Neural cell (in vitro differentiated cells): ENCODE measurements around the gene NCR2. TPM values are rescaled to one million over a fixed set of nuclear protein-coding genes. Genes with fewer than 3 reads are reported as not detected.
"Not testable (repeated sequence)": the region's sequence is repeated elsewhere in the genome, so short reads cannot be mapped to it uniquely, and the experiment has no call there.

Experiments used
- H2AFZ ChIP-seq: fragments of 200-600, 300-800 bp; sonication (generic), shearing (Covaris generic); 2 replicates; pipeline ENCODE4 v1.6.0; 2014; ENCODE audit warnings: low read depth, mild to moderate bottlenecking, antibody characterized with exemption, low read length, moderate library complexity
- H3F3A ChIP-seq: fragments of 200-600 bp; shearing (Covaris generic); 2 replicates; pipeline ENCODE4 v1.6.1; 2016; ENCODE audit warnings: mild to moderate bottlenecking, moderate library complexity, mixed read lengths, antibody characterized with exemption, low read length; ENCODE audit not compliant: insufficient read depth, poor library complexity, severe bottlenecking
- H3K27ac ChIP-seq: fragments of 200-600, 300-800 bp; sonication (generic), shearing (Covaris generic); 2 replicates; pipeline ENCODE4 v1.5.1; 2014; ENCODE audit warnings: mild to moderate bottlenecking, low read length, moderate library complexity
- H3K27me3 ChIP-seq: fragments of 300-800, 200-600 bp; sonication (generic), shearing (Covaris generic); 2 replicates; pipeline ENCODE4 v1.6.0; 2014; ENCODE audit warnings: mild to moderate bottlenecking, low read depth, low read length, moderate library complexity; ENCODE audit not compliant: insufficient read depth
- H3K36me3 ChIP-seq: fragments of 300-800, 200-600 bp; sonication (generic), shearing (Covaris generic); 2 replicates; pipeline ENCODE4 v1.5.1; 2014; ENCODE audit warnings: mild to moderate bottlenecking, antibody characterized with exemption, low read length, moderate library complexity; ENCODE audit not compliant: insufficient read depth
- H3K4me2 ChIP-seq: fragments of 300-800, 200-600 bp; sonication (generic), shearing (Covaris generic); 2 replicates; pipeline ENCODE4 v1.6.0; 2014; ENCODE audit warnings: mild to moderate bottlenecking, low read length
- H3K4me3 ChIP-seq: fragments of 300-800, 200-600 bp; sonication (generic), shearing (Covaris generic); 2 replicates; pipeline ENCODE4 v1.5.1; 2014; ENCODE audit warnings: mild to moderate bottlenecking, low read length, moderate library complexity
- H3K79me2 ChIP-seq: fragments of 200-600 bp; shearing (Covaris generic); replicated peaks from 2 replicates; pipeline ENCODE4 v1.6.0; 2014; ENCODE audit warnings: mild to moderate bottlenecking, low read length, moderate library complexity; ENCODE audit not compliant: insufficient read depth
- H3K9ac ChIP-seq: fragments of 300-800, 200-600 bp; sonication (generic), shearing (Covaris generic); 2 replicates; pipeline ENCODE4 v1.6.1; 2016; ENCODE audit warnings: mild to moderate bottlenecking, low read length, mixed read lengths
- H3K9me2 ChIP-seq: fragments of 200-600 bp; shearing (Covaris generic); 2 replicates; pipeline ENCODE4 v1.6.1; 2016; ENCODE audit warnings: mild to moderate bottlenecking, low read length, mixed read lengths; ENCODE audit not compliant: insufficient read depth
- H3K9me3 ChIP-seq: fragments of 200-600, 300-800 bp; sonication (generic), shearing (Covaris generic); 2 replicates; pipeline ENCODE4 v1.6.1; 2016; ENCODE audit warnings: mild to moderate bottlenecking, mixed run types, low read length, moderate library complexity, mixed read lengths
- H4K20me1 ChIP-seq: fragments of 200-600 bp; shearing (Covaris generic); 2 replicates; pipeline ENCODE4 v1.6.1; 2016; ENCODE audit warnings: mild to moderate bottlenecking, mixed run types; ENCODE audit not compliant: insufficient read depth
- EP300 ChIP-seq: fragments of 450-650 bp; conservative IDR thresholded peaks from 2 replicates; pipeline ENCODE4 v1.6.1; 2014; ENCODE audit warnings: antibody characterized with exemption, mild to moderate bottlenecking, moderate library complexity; ENCODE audit not compliant: poor library complexity, severe bottlenecking
- EZH2 ChIP-seq: fragments of 200-600, 300-800 bp; shearing (Covaris generic), sonication (generic); IDR thresholded peaks from 2 replicates; pipeline ENCODE4 v1.6.1; 2014; ENCODE audit warnings: antibody characterized with exemption, low read length, borderline replicate concordance, mild to moderate bottlenecking; ENCODE audit not compliant: insufficient read depth, poor library complexity, severe bottlenecking
- MXI1 ChIP-seq: fragments of 450-650 bp; conservative IDR thresholded peaks from 2 replicates; pipeline ENCODE4 v1.6.1; 2014; ENCODE audit warnings: antibody characterized with exemption, mild to moderate bottlenecking; ENCODE audit not compliant: poor library complexity, severe bottlenecking
- POLR2AphosphoS5 ChIP-seq: IDR thresholded peaks from 2 replicates; pipeline ENCODE4 v1.6.1; 2012
- RAD21 ChIP-seq: fragments of 450-650 bp; conservative IDR thresholded peaks from 2 replicates; pipeline ENCODE4 v1.6.1; 2014; ENCODE audit warnings: antibody characterized with exemption, mild to moderate bottlenecking, moderate library complexity
- SMC3 ChIP-seq: fragments of 450-650 bp; conservative IDR thresholded peaks from 2 replicates; pipeline ENCODE4 v1.6.1; 2014; ENCODE audit warnings: antibody characterized with exemption, mild to moderate bottlenecking, moderate library complexity; ENCODE audit not compliant: poor library complexity
- TAF1 ChIP-seq: IDR thresholded peaks from 2 replicates; pipeline ENCODE4 v1.6.1; 2012; ENCODE audit warnings: low read depth
- polyA plus RNA-seq: library from polyadenylated mRNA; depleted of rRNA; stranded (reverse); fragments of >200 nt; gene quantifications from 2 replicates; pipeline ENCODE4 v1.2.3, GENCODE V29; 2014
- TF ChIP-seq, protein P1 (sequence below): IDR thresholded peaks from 2 replicates; pipeline ENCODE4 v1.6.1; 2012; ENCODE audit warnings: borderline replicate concordance
- TF ChIP-seq, protein P2 (sequence below): fragments of 450-650 bp; IDR thresholded peaks from 2 replicates; pipeline ENCODE4 v1.5.1; 2014; ENCODE audit warnings: antibody characterized with exemption, mild to moderate bottlenecking, moderate library complexity; ENCODE audit not compliant: poor library complexity, severe bottlenecking

NCR2 gene
- polyA plus RNA-seq, 1 donor from 2014 or later: not detected

DNA sequence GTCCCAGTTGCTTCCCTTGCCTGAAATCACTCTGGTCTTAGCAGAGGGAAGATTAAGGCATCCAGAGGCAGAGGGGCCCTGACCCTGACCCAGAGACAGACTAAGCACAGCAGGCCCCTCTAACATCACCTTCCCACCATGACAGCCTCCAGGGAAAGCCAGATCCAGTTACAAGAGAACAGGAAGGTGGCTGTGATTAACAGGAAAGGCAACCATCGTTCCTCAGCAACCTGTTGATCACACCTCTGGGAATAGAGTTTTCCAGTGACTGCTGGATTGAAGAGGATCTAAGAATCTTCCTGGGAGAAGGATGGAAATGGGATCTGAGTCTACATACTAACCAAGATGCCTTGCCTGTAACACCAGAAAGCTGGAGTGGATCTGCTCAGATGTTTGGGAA lies 43.7 kb upstream of the NCR2 start:
- Histone ChIP-seq H3K4me3 (no peak overlapping the region), H3K9me2 (no peaks in the 10 kb centered on the region), H2AFZ (no peak overlapping the region), H3K79me2 (no peaks in the 10 kb centered on the region), H3K4me2 (no peak overlapping the region), H3K9ac (no peak overlapping the region), H3K27me3 (no peaks in the 10 kb centered on the region), H3F3A (no peaks in the 10 kb centered on the region), H3K36me3 (no peaks in the 10 kb centered on the region), H3K27ac (no peak overlapping the region), H4K20me1 (no peaks in the 10 kb centered on the region), H3K9me3 (no peaks in the 10 kb centered on the region)
- TF ChIP-seq RAD21: no peak
- TF ChIP-seq MXI1: no peak
- TF ChIP-seq, protein P1, sequence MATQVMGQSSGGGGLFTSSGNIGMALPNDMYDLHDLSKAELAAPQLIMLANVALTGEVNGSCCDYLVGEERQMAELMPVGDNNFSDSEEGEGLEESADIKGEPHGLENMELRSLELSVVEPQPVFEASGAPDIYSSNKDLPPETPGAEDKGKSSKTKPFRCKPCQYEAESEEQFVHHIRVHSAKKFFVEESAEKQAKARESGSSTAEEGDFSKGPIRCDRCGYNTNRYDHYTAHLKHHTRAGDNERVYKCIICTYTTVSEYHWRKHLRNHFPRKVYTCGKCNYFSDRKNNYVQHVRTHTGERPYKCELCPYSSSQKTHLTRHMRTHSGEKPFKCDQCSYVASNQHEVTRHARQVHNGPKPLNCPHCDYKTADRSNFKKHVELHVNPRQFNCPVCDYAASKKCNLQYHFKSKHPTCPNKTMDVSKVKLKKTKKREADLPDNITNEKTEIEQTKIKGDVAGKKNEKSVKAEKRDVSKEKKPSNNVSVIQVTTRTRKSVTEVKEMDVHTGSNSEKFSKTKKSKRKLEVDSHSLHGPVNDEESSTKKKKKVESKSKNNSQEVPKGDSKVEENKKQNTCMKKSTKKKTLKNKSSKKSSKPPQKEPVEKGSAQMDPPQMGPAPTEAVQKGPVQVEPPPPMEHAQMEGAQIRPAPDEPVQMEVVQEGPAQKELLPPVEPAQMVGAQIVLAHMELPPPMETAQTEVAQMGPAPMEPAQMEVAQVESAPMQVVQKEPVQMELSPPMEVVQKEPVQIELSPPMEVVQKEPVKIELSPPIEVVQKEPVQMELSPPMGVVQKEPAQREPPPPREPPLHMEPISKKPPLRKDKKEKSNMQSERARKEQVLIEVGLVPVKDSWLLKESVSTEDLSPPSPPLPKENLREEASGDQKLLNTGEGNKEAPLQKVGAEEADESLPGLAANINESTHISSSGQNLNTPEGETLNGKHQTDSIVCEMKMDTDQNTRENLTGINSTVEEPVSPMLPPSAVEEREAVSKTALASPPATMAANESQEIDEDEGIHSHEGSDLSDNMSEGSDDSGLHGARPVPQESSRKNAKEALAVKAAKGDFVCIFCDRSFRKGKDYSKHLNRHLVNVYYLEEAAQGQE: no peak
- no peak for TF ChIP-seq TAF1
- TF ChIP-seq POLR2AphosphoS5: no peak
- TF ChIP-seq EP300: no peak
- no peak for TF ChIP-seq EZH2
- TF ChIP-seq, protein P2, sequence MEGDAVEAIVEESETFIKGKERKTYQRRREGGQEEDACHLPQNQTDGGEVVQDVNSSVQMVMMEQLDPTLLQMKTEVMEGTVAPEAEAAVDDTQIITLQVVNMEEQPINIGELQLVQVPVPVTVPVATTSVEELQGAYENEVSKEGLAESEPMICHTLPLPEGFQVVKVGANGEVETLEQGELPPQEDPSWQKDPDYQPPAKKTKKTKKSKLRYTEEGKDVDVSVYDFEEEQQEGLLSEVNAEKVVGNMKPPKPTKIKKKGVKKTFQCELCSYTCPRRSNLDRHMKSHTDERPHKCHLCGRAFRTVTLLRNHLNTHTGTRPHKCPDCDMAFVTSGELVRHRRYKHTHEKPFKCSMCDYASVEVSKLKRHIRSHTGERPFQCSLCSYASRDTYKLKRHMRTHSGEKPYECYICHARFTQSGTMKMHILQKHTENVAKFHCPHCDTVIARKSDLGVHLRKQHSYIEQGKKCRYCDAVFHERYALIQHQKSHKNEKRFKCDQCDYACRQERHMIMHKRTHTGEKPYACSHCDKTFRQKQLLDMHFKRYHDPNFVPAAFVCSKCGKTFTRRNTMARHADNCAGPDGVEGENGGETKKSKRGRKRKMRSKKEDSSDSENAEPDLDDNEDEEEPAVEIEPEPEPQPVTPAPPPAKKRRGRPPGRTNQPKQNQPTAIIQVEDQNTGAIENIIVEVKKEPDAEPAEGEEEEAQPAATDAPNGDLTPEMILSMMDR: no peak
- TF ChIP-seq SMC3: no peak

DNA sequence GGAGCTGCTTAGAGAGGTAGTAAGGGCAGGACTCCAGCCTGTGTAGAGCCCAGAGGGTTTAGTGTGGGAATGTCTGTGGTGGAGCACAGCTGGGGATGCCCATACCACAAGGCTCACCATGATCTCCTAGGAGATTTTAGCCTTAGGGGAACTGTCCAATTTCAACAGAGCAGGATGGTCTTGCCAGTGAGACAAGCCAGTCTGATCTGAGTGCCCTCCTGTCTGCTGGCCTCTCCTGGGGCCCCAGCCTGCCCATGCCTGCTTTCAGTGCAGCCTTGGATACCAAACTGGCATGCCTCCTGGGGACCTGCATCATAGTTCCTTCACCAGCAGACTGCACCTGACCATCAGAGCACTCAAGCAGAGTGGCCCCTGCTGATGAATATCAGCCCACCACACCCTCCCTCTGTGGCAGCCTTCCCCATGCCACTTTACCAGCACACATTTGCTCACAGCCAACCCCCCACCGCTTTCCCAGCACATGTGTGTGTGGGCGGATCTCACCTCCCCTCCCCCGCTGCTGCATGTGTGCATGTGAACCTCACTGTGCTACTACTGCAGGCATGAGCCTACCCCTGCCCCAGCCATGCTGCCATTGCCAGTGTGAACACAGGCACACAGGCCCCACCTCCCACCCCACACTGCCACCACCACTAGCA lies 41.1 kb upstream of the NCR2 start:
- TF ChIP-seq EZH2: no peak
- TF ChIP-seq EP300: no peak
- TF ChIP-seq, protein P2: no peak
- no peak for TF ChIP-seq POLR2AphosphoS5
- TF ChIP-seq TAF1: no peak
- no peaks in the 10 kb centered on the region for H3F3A ChIP-seq
- H3K9ac ChIP-seq: no peak overlapping the region
- H4K20me1 ChIP-seq: no peaks in the 10 kb centered on the region
- no peaks in the 10 kb centered on the region for H3K9me2 ChIP-seq
- H3K79me2 ChIP-seq: no peaks in the 10 kb centered on the region
- H3K4me3 ChIP-seq: no peak overlapping the region
- no peak overlapping the region for H3K27ac ChIP-seq
- no peaks in the 10 kb centered on the region for H3K27me3 ChIP-seq
- H2AFZ ChIP-seq: no peak overlapping the region
- H3K4me2 ChIP-seq: no peak overlapping the region
- no peaks in the 10 kb centered on the region for H3K36me3 ChIP-seq
- no peaks in the 10 kb centered on the region for H3K9me3 ChIP-seq

DNA sequence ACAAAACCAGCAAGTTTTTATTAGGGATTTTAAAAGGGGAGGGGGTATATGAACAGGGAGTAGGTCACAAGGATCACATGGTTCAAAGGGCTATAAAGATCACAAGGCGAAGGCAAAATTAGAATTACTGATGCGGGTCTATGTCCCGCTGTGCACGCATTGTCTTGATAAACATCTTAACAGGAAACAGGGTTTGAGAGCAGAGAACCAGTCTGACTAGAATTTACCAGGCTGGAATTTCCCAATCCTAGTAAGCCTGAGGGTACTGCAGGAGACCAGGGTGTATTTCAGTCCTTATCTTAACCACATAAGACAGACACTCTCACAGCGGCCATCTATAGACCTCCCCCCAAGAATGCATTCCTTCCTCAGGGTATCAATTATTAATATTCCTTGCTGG lies 38.2 kb upstream of the NCR2 start:
- H3K9me3 ChIP-seq, H3F3A ChIP-seq, H3K36me3 ChIP-seq, H3K27ac ChIP-seq, H2AFZ ChIP-seq, H4K20me1 ChIP-seq, H3K4me3 ChIP-seq, H3K9me2 ChIP-seq, H3K79me2 ChIP-seq, H3K9ac ChIP-seq, H3K27me3 ChIP-seq, H3K4me2 ChIP-seq: not testable (repeated sequence)
